Sigmoid colon (tissue), 4 donors: ENCODE data around the gene LRRTM4.

Source experiments
- CTCF ChIP-seq, 4 experiments: fragments of 450-650 bp in 3 of 4; fragments of 200-600 bp in 1 of 4; IDR thresholded peaks; one replicate each; pipeline ENCODE4 v1.5.1; 2016 to 2019; ENCODE audit warnings: antibody characterized with exemption in 4 of 4, mild to moderate bottlenecking in 3 of 4, moderate library complexity in 2 of 4
- EP300 ChIP-seq, 4 donors: sonication (generic); formaldehyde crosslinking; IDR thresholded peaks; one replicate each; pipeline ENCODE4 v1.6.1; 2017; ENCODE audit warnings: antibody characterized with exemption in 4 of 4
- POLR2A ChIP-seq, 2 donors: fragments of 450-650 bp; IDR thresholded peaks; one replicate each; pipeline ENCODE4 v1.6.1; 2016; ENCODE audit warnings: antibody characterized with exemption in 2 of 2, mild to moderate bottlenecking in 2 of 2, moderate library complexity in 2 of 2

GRCh38 chr2:77314721-77315120 lies 207.5 kb downstream of the LRRTM4 start:
- no peak for TF ChIP-seq CTCF (IDR thresholded peaks at IDR 0.05)
- TF ChIP-seq POLR2A (IDR thresholded peaks at IDR 0.05), result no peak
- no peak for TF ChIP-seq EP300 (IDR thresholded peaks at IDR 0.05)
